EH (cell line): Measurements from ENCODE around the gene COQ8B.
A peak's percentile ranks its signal among the peaks of the same experiment; 100 is the strongest.

ENCODE experiments used
- DNase-seq: peaks from one replicate; pipeline ENCODE4 v3.0.0-alpha.2; 2015; ENCODE audit warnings: low read depth

The COQ8B gene

DNA sequence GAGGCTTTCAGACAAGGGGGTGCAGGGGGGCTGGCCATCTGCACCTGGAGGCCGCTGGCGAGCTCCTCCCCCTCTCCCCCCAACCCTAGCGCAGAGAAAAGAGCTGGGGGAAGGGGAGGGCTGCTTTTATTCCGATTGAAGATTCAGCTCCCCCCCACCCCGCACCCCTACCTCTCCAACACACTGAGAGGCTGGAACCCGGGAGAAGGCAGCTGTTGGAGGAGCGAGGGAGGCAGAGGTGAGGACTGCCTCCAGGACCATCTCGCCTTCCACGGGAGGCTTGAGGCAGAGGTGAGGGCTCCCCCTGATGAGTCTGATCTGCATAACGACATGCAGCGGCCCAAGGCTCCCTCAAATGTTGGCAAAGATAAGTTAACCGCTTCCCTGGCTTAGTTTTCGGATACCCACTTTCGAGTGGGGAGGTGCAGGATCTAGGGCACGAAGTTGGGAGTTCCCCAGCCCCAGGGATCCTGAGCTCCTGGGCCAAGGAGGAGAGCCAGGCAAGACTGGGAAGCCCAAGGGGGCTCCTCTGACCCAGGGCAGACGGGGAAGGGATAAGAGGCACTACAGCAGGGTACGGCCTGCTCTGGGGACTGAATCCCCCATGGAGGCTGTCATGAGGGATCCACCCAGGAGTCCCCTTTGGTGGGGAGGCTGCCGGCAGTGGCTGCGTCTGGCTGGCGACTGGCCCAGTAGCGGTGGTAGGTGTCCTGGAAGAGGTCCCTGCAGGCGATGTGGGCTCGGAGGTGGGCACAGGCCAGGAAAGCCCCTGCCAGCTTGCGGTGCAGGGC, 25.1 kb downstream of the COQ8B start:
- no peak for DNase-seq

DNA sequence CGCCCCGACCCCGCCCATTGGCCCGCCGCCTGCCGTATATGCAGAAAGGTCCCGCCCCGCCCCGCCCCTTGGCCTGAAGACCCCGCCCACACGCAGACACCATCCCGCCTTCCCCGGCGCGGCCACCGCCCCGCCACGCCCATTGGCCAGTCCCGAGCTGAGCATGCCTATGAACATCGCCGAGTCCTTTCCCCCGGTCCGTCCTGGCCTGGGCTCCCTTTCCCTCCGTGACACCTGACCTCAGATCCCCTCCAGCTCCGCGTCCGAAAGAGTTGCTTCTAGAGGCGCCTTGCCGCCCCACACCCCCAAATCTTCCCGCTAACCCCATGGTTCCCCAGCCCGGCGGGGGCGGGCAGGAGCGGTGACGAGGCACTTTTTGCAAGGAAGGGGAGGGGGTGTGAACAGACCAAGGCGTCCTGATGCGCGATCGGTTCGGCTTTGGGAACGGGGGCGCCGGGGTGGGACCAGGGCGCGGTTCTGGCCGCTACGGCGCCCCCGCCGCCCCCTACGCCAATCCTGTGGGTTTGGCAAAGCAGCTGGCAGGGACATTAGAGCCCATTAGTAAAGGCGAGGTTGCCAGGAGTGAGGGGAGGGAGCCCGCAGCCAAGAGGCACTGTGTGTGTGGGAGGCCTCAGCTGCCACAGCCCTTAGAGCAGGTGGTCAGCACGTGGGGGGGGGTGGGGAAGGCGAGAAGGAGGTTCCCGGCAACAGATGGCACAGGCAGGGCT, 25.8 kb downstream of the COQ8B start:
- DNase-seq, result peak; percentile 93

DNA sequence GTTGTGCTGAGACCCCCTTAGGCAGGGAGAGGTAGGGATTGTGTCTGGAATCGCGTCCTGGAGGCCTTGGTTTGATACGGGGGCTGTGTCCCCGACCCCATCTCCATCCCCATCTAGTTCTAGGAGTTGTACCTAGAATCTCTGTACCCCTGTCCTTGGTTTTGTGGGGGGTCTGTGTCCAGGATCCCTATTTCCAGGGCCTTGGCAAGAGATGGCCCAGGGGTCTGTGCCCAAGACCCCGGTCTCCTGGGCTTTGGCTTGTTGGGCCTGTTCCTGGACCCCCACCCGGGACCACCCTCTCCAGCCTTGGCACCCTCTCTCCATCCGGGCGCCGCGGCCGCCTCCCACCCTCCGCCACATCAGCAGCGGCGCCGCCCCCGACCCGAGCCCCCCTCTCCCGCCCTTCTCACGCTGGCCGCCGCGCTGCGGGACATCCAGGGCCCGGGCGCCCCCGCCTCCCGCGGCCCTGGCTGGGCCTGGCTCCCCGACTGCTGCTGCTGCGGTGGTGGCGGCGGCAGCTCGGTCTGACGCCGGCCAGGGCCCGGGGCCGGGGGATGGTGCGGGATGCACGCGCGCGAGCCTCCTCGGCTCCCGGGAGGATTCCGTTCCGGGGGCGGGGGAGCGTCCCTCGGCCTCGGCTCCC, 26.5 kb downstream of the COQ8B start, which contains the start of gene NUMBL:
TSS of gene NUMBL (minus strand) at position 602 of the 643 bp plus-strand sequence. CDS start at position 434, 168 bp downstream.
- no peak for DNase-seq

DNA sequence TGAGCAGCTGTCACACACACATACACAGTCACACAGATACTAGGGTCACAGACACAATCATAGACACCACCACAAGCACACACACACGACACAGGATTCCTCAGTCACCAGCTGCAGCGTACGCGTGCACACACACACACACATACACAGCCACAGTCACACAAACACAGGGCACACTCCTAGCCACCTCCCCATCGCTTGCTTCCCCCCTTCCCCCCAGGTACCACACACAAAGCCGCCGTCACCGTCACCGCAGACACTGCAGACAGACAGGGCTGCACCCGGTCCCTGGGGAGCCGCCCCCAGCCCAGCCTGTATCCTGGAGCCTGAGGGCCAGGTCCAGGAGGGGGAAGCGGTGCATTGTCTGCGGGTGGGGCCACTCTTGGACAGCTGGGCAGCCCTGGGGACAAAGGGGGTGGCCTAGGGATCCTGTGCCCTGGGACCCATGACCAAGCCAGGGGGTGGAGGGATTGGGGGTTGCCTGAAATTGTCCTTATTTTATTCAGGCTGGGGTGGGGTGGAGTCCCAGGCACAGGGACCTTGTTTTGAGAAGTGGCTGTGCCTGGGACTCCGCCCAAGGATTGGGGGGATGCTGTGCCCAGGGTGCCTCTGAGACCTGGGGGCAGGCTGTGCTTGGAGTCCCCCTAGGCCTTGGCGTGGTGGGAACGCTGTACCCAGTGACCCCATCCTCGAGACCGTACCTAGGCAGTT, 27.2 kb downstream of the COQ8B start:
- peak; percentile 31 for DNase-seq

DNA sequence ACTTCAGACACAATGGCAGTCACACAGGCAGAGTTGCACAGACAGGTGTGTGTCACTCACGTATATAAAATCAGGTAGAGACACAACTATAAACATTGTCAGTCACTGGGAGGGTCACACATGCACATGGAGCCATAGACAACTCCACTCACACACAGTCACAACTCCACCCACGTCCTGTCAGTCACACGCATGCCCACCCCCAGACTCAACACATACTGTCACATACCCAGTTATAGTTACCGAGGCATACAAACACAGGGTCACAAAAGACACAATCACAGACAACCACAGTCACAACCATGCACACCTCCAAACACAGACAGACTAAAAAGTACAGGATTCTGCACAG, 27.7 kb downstream of the COQ8B start:
- DNase-seq, result no peak

DNA sequence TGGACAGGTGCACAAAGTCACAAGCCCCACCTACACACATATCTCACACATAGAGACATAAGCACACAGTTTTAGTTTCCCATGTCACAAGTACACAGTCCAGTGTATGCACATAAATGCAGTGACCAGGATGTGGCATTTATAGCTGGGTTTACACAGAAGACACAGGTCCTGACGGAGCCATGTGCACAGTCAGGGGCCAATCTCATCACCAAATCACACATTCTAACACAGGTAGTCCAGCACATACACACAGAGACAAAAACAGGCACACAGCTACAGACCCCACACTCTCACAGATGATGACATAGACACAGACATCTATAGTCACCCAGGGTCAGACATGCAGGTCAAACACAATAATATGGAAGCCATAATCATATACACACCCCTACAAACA, 28.4 kb downstream of the COQ8B start:
- no peak for DNase-seq

DNA sequence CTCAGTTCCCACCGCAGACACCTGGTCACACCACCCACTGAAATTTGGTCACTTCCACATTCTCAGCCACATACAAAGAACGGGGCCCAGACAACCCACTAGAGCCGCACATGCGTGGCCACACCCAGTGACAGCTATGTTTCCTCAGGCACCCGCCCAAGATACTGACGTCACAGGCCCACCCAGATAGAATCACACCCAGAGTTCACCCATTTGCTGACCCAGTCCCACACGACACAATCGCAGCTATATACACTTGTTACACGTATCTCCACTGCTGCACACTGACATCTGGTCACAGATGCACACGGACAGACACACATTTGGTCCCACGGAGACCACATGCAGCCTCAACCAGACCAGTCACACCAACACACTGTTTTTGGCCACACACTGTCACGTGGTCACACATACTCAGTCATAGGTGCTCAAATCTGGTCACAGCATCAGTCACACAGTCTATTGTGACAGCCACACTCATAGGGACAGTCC, 29.1 kb downstream of the COQ8B start:
- peak; percentile 85 for DNase-seq

DNA sequence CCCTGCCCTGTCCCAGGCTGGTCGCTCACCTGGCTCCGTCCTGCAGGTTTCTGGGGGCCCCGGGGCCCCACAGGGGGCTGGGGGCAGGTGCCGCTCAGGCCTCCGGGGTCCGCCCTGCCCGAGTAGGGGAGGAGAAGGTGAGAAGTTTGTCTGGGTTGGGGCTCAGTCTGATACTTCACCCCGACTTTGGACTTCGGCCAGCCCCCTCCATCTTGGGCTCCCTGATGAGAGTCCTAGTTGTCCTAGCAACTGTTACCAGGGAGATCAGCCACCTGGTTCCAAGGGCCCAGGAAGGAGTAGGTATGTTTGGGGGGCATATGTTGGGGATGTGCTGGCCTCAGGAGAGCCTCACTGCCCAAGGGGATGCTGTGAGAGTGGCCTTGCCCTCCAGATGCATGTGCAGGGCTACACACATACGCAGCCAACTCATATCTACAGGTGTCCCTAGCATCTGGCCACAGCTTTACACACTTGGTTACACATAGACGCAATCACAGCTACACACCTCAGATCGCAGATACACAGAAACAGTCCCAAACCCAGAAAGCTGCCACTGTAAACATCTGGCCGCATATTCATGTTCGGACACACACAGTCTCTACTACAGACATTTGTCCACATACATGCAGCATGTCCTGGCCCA, 29.7 kb downstream of the COQ8B start:
- DNase-seq, result no peak

DNA sequence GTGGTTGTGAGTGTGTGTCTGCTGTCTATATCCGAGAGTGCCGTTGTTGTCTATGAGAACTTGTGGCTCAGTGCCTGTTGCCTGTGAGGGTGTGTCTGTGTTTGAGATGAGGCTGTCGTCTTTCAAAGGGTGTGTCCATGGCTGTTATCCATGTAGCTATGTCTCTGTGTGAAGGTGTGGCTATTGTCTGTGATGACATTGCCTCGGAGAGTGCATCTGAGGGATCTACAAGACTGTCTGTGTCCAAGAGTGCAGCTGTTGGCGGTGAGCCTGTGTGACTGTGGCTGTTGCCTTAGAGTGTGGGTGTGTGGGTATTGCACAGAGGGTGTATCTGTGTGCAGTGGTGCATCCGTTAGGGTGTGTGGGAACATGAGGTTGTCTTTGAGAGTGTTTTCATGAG, 31.1 kb downstream of the COQ8B start:
- no peak for DNase-seq

DNA sequence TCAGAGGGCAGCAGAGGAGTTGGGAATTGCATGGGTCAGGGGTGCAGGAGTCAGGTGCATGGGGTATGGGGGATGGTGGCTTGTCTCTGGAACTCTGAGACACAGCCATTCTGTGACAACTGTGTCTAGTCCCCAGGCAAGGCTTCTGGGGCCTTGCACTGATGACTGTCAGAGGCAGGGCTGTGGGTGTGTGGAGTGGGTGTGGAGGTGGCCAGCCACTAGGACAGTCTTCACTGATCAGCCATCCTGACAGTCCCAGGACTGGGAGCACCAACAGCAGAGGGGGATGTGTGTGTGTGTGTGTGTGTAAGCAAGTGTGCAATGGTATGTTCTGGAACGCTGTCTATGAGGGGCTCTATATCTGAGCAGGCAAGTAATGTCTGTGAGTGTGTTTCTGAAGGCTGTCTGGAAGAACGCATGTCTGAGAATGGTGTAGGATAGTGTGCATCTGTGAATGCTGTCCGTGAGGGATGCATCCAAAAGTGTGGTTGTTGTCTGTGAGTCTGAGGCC, 31.6 kb downstream of the COQ8B start:
- DNase-seq, result no peak

DNA sequence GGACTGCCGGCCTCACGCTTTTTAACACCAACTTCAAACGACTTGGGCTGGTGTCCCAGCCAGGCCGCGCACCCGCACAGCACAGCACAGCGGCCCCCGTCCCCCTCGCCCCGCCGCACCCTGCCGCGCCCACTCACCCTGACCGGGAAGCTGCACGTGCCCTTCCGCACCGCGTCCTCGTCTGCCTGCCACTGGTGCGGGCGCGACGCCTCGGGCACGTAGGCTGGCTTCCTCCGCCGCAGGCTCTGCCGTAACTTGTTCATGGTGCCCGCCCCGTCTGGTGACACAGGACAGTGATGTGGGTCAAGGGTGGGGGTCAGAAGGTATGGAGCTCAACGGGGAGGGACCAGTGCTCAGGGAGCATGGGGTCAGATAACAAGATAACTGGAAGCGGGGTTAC, 32.4 kb downstream of the COQ8B start:
- no peak for DNase-seq

DNA sequence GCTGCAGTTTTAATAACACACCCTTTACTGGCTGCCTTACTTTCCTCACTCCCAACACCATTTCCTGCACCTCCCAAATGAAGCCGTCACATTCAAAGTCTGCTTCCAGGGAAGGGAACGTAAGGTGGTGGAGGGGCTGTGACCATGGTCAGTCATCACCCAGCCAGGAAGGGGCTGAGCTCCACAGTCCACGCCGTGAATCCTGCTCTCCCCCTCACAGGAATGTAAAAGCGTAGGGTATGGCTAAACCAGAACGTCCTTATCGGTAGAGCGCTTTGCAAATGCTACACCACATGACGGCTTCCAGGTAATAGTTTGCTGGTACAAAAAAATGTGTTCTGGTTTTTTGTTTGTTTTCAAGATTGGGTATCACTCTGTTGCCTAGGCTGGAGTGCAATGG, 33.2 kb downstream of the COQ8B start:
- DNase-seq, result no peak

DNA sequence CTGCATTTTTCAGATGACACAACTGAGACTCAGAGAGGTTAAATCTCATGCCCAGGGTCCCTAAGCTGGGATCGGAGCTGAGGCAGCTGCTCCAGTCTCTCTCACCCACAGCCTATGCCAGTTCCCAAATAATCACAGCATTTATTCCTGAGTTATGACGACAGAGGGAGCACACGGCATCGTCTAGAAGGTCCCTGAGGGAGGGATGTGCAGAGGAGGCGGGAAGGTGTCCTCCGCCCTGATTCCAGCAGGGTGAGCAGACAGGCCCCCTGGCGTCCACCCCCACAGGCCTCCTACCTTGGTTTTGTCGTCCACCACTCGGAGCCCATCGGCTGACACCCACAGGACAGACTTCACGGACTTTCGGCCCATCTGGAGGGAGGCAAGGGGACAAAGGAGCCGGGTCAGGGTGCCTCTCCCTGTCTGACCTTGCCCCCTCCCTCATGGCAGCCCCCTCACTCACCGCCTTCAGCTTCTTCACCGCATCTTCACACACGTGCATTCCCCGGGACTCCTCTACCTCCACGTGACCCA, 34.2 kb downstream of the COQ8B start:
- no peak for DNase-seq

DNA sequence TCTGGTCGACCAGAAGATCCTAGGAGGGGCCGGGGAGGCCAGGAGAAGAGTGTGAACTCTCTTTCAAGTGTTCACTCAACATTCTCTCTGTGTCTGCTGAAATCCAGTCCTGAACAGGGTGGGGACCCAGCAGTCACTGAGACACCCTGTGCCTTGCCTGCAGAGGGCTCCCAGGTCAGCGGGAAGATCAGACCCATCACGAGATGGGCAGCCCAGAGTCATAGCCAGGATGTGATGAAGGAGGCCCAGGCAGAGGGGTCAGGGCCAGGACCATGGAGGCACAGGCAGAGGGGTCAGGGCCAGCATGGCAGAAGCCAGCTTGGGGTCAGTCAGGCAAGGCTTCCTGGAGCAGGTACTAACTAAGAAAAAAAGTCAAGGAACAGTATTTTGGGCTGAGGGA, 35.6 kb downstream of the COQ8B start:
- no peak for DNase-seq

DNA sequence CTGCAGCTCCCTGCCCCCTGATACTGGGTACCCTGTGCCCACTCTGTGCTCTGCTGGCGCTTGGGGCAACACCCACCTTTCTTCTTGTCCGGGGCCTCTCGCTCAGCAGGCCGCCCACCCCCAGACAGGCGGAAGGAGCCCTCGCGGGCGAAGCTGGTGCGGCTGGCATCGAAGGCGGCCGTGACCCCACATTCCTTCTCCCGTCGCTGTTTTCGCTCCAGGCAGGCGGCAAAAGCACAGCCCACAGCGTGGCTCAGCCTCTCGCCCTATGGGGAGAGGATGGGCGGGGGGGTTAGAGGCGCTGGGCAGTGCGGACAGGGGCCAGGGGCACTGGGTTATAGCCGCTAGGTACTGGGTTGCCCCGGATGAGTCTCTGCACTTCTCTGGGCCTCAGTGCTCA, 39.5 kb downstream of the COQ8B start:
- DNase-seq, result no peak

DNA sequence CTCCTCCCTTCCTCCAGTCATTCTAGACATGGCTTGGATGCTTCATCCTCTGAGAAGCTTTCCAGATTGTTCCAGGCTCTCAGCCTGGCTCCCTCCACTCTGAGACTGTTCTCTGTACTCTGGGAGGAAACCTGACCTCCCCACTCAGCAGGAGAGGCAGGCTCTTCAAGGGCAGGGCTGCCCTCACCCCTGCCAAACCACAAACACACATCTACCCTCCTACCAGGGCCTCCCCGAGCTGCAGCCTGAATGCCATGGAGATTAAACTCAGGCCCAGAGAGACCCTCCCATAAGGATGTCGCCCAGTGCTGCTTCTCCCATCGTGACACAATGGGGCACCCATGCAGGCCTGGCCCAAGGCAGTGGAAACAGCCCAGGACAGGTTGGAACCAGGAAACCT, 42.4 kb downstream of the COQ8B start:
- DNase-seq, result no peak

DNA sequence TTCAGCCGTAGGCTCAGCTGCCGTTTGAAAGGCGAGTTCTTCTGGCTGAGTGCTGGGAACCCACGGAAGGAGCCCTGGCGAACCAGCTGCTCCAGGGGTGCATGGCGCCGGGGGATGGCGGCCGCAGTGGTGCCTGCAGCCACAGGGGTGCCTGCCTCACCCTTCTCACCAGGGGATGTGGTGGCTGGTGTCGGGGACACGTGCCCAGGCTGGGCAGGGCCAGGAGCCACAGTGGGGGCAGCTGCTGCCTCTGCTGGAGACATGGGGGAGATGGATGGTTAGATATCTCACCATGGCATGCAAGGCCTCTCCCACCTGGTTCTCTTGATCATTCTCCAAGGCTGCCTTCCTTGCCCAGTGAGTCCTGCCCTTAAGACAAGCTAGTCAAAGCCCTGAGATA, 43.3 kb downstream of the COQ8B start:
- no peak for DNase-seq

DNA sequence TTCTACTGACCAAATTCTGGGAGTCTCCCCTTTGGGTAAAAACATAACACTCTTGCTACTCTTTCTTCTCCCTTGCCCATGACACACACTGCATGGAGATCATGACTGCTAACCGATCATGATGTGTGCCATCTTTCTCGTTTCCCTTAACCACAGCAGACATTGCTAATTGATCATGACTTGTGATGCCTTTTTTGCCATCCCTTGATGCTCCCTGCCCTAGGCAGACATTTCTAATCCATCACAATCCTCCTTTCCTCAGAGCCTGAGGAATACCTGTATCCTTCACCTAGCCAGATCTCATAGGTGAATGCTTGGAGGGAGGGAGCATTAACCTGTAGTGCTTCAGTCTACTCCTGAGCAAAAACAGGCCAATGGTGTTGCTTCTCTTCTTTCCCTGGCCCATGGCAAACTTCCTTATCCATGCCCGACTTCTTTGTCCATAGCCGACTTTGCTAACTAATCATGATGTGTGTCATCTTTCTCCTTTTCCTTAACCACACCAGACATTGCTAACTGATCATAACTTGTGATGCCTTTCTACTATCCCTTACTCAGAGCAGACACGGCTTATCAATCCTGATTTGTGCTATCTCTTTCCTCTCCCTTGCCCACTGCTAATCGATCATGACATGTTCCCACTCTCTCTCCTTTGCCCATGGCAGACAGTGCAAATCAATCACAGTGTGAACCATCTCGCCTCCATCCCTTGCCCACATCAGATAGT, 44.0 kb downstream of the COQ8B start:
- DNase-seq, result no peak

DNA sequence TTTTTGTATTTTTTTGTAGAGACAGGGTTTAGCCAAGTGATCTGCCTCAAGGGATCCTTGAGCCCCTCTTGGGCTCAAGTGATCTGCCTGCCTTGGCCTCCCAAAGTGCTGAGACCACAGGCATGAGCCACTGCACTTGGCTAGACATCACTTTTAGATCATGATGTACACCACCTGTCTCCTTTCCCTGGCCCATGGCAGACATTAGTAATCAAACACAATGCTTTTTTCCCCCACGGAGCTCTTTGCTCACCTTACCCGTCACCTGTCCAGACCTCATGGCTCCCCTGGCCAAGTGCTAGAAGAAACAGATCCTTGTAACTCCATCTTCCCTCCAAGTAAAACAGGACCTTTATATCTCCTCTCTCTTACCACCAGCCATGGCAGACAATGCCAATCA, 44.6 kb downstream of the COQ8B start:
- DNase-seq, result no peak

DNA sequence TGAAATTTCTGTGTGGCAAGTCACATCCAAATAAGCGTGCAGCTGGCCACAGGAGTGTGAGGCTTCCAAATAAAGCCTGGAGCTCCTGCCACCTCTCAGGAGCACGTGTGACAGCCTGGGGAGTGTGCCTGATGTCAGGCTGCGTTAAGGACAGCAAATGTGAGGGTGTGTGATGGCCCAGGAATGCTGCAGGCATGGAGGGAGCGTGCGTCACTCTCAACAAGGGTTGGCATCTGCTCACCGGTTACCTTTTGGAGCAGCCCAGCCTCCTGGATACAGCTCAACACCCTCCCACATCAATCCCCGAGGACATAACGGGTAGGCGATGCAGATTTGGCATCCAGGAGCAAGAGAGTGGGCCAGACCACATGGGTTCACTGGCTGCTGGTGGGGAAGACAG, 45.3 kb downstream of the COQ8B start:
- no peak for DNase-seq
